ENCODE results near the gene KLF3. TPM values are rescaled to one million over a fixed set of nuclear protein-coding genes. Genes with fewer than 3 reads are reported as not detected.
A peak's percentile ranks its signal among the peaks of the same experiment; 100 is the strongest.

KLF3 gene
- total RNA-seq, 2 donors from 2014 or later: 146 to 153 TPM

- intact Hi-C loops (cut with DNase I, micrococcal nuclease): no loop called here
- no peak for ATAC-seq
Measured at GRCh38 chr4:38723114-38723513, 59.1 kb downstream of the KLF3 start.

GRCh38 chr4:38723726-38724474 is 59.9 kb downstream of the KLF3 start:
- ATAC-seq: peak; percentile 27
- no peak for DNase-seq
- intact Hi-C loops (cut with DNase I, micrococcal nuclease): no loop called here

More at GRCh38 chr4:38723114-38723513, 59.1 kb downstream of the KLF3 start:
- DNase-seq: no peak

- DNase-seq (no peak), ATAC-seq (no peak)
- intact Hi-C loops (cut with DNase I, micrococcal nuclease): no loop called here
Measured at GRCh38 chr4:38724475-38724808, 60.4 kb downstream of the KLF3 start.

DNA sequence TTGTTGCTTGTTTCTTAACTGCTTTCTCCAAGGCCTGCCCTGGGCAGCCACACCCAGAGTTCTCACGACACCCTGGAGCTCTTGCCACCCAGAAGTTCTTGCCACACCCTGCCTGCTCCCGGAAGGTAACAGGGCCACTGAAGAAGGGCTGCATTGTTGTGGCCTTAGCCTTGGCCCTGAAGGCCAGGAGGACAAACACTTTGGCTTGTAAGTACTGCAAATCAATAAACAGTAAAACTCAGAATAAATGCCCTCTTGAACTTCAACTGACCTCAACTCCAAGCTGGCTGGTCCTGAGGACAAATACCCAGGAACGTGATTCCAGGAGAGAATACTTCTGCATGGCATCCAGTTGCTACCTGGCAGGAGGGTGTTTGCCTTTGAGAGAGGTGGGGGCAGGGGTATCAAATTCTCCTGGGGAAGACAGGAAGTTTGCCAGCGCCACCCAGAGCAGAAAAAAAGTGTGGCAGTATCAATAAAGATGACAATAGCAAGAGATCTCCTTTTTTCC is 64.7 kb downstream of the KLF3 start:
- intact Hi-C loops (cut with DNase I, micrococcal nuclease): no loop called here
- peak; percentile 93 for ATAC-seq
- peak; percentile 79 to 94 for DNase-seq

GRCh38 chr4:38730493-38730829 is 66.5 kb downstream of the KLF3 start:
- DNase-seq: no peak
- no peak for ATAC-seq
- intact Hi-C loops (cut with DNase I, micrococcal nuclease): loop anchor here (2.0 to 10.0 kb wide), 3 partner anchors 550 to 668 kb away; no protein-coding TSS in a partner anchor

GRCh38 chr4:38730830-38731646 is 67.0 kb downstream of the KLF3 start:
- intact Hi-C loops (cut with DNase I, micrococcal nuclease): loop anchor here (2.0 to 10.0 kb wide), 3 partner anchors 550 to 669 kb away; no protein-coding TSS in a partner anchor
- DNase-seq: peak; percentile 65 to 93
- ATAC-seq: peak; percentile 43

DNA sequence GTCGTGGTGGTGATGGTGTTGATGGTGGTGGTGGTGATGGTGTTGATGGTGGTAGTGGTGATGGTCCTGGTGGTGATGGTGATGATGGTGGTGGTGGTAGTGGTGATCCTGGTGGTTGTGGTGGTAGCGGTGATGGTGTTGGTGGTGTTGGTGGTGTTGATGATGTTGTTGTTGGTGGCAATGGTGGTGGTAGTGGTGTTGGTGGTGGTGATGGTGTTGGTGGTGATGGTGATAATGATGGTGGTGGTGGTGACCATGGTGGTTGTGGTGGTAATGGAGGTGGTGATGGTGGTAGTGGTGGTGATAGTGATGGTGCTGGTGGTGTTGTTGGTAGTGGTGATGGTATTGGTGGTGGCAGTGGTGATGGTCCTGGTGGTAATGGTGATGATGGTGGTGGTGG is 69.7 kb downstream of the KLF3 start:
- DNase-seq: no peak
- intact Hi-C loops (cut with DNase I, micrococcal nuclease): loop anchor here (5.0 to 10.0 kb wide), 2 partner anchors 669 to 671 kb away; no protein-coding TSS in a partner anchor
- no peak for ATAC-seq

DNA sequence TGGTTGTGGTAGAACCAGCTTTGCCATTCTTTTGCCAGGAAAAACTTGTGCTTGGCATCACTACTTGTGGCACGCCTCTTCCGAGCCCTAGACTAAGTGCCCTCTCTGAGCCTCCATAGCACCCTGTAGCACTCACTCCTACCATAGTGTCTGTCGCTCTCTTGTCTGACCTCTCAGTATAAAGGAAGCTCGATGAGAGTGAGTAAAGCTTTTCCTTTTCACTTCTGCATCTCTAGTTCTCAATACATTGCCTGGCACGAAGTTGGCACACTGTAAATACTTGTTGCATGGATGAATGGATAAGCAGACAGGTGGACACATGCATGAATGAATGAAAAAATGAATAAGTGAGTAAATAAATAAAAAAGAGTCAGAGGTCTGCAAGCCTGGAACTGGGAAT is 70.4 kb downstream of the KLF3 start:
- DNase-seq (no peak), ATAC-seq (no peak)
- intact Hi-C loops (cut with DNase I, micrococcal nuclease): loop anchor here (5.0 to 10.0 kb wide), 2 partner anchors 670 to 672 kb away; no protein-coding TSS in a partner anchor

GRCh38 chr4:38734911-38735310 is 70.9 kb downstream of the KLF3 start:
- intact Hi-C loops (cut with DNase I, micrococcal nuclease): loop anchor here (5.0 to 10.0 kb wide), 2 partner anchors 670 to 673 kb away; no protein-coding TSS in a partner anchor
- DNase-seq: no peak
- no peak for ATAC-seq

GRCh38 chr4:38735870-38736269 is 71.9 kb downstream of the KLF3 start:
- ATAC-seq: no peak
- intact Hi-C loops (cut with DNase I, micrococcal nuclease): loop anchor here in 1 of 2 donors (10.0 kb wide), 1 partner anchor 671 kb away; no protein-coding TSS in a partner anchor
- DNase-seq: no peak

DNA sequence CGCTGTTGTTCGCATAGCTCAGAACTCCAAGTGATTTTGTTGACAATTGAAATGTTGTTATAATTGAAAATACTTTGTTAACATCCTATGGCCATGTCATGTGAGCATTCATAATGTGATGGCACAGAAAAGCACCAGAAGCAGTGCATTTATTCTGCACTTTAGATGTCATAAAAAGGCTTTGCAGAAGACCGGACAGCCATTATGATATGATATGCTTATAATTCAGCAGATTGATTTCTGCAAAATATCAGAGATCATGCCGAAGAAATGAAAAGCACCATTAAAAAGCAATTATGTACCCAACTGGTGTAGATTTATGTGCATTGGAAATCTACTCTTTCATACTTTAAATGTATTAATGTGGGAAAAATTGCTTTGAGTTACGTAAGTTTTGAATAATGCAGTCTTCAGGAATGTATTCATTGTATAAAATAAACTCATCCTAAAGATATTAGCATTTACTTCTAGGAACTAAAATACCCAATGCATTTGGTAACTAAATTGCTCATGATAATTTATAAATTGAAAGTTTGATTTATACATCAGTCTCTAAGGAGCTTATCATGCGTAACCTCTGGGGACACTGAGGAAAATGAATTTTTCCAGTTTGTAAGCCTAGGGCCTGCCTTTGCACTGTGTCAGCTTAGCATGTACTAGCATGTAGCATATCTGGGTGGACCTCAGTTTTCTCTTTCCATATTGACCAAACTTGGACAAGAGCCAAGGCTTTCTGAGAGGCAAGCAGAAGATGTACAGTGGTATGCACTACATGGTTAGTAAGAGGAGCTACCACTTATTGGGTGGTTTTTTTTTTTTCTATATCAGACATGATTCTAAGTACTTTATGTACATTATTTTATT is 75.2 kb downstream of the KLF3 start:
- ATAC-seq (no peak), DNase-seq (no peak)
- intact Hi-C loops (cut with DNase I, micrococcal nuclease): loop anchor here in 1 of 2 donors (10.0 kb wide), 1 partner anchor 674 kb away; no protein-coding TSS in a partner anchor

DNA sequence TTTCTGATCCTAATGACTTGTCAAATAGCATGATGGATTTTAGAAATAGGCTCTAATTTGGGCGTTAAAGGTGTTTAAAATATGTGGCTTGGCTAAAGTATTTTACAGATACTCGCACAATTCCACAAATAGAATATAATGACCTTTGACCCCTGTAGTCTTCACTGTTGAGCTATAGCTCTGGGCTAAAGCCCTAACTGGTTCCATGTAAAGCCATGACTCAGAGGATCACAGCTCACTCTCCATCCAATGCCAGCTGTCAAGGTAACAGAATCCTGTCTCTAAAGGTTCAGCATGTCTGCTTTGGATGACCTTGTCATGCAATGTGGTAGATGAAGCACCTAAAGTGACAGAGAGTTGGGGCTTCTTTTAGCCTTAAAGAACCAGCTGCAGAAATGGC is 76.3 kb downstream of the KLF3 start:
- peak; percentile 48 for ATAC-seq
- intact Hi-C loops (cut with DNase I, micrococcal nuclease): no loop called here
- DNase-seq: no peak

GRCh38 chr4:38743866-38744265 is 79.9 kb downstream of the KLF3 start:
- no peak for DNase-seq
- intact Hi-C loops (cut with DNase I, micrococcal nuclease): no loop called here
- ATAC-seq: no peak

- ATAC-seq (no peak), DNase-seq (no peak)
- intact Hi-C loops (cut with DNase I, micrococcal nuclease): no loop called here
Measured at GRCh38 chr4:38745881-38746280, 81.9 kb downstream of the KLF3 start.

DNA sequence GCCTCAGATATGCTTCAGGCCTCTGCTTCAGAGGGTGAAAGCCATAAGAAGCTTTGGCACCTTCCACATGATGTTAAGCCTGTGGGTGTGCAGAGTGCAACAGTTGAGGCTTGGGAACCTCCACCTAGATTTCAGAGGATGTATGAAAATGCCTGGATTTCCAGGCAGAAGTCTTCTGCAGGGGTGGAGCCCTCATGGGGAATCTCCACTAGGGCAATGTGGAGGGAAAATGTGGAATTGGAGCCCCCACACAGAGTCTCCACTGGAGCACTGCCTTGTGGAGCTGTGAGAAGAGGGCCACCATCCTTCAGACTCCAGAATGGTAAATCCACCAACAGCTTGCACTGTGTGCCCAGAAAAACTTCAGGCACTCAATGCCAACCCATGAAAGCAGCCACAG is 83.6 kb downstream of the KLF3 start:
- intact Hi-C loops (cut with DNase I, micrococcal nuclease): no loop called here
- DNase-seq (no peak), ATAC-seq (no peak)

DNA sequence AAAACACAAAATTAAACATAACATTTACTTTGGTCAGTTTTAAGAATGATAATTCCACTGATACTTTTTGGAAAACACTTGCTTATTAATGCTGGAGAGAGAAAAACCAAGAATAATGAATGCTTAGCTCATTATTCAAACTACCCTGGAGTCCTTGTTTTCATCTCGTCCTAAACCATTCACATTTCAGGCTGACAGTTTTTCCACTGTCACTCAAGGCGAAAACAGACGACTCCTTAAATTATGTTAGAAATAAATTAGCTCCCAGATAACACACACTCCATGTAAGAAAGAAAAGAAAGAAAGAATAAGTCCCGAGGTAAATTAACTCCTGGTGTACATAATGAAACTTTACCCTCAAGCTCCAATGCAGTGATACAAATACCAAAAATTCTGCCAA is 85.3 kb downstream of the KLF3 start:
- ATAC-seq (no peak), DNase-seq (no peak)
- intact Hi-C loops (cut with DNase I, micrococcal nuclease): no loop called here
